ENCODE measurements around the gene UMODL1. TPM values are rescaled to one million over a fixed set of nuclear protein-coding genes. Genes with fewer than 3 reads are reported as not detected.
A peak's percentile ranks its signal among the peaks of the same experiment; 100 is the strongest.

UMODL1 gene
- total RNA-seq, 2 experiments from 2014 or later = 0.42 to 0.49 TPM

DNA sequence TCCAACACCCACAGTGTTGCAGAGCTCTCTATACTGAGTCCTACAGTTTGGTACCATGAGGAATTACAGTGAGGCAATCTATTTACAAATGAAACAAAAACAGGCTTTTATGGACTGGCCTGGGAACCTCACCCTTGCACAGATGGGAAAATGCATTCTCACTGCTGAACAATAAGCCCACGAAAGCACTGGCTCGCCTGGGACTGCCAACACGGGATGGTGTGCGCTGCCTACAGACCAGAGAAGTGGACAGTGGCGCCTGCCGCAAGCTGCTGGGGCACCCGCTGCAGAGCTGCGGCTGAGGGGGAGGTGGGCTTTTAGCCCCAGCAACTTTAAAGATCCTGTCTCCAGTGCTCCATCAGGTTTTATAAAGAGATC is 119.4 kb downstream of the UMODL1 start:
- intact Hi-C loops (cut with DNase I, micrococcal nuclease) = no loop called here
- peaks cover 6% of the 10 kb centered on the region for H3K9me3 Mint-ChIP-seq
- no peak overlapping the region for H3K4me3 ChIP-seq (ENCODE audit: low read length)
- peak overlapping the region; percentile 82 for H3K27ac Mint-ChIP-seq
- CTCF ChIA-PET = interaction anchor here (1.8 to 2.8 kb wide), 2 partner anchors 43 to 45 kb away, joined by 6 to 9 read pairs; no protein-coding TSS in a partner anchor
- TF ChIP-seq, protein P1, sequence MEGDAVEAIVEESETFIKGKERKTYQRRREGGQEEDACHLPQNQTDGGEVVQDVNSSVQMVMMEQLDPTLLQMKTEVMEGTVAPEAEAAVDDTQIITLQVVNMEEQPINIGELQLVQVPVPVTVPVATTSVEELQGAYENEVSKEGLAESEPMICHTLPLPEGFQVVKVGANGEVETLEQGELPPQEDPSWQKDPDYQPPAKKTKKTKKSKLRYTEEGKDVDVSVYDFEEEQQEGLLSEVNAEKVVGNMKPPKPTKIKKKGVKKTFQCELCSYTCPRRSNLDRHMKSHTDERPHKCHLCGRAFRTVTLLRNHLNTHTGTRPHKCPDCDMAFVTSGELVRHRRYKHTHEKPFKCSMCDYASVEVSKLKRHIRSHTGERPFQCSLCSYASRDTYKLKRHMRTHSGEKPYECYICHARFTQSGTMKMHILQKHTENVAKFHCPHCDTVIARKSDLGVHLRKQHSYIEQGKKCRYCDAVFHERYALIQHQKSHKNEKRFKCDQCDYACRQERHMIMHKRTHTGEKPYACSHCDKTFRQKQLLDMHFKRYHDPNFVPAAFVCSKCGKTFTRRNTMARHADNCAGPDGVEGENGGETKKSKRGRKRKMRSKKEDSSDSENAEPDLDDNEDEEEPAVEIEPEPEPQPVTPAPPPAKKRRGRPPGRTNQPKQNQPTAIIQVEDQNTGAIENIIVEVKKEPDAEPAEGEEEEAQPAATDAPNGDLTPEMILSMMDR (IDR thresholded peaks at IDR 0.05) = no peak
- no peaks in the 10 kb centered on the region for H3K36me3 Mint-ChIP-seq (ENCODE audit: low read depth)
- peaks cover 0 to 3% of the 10 kb centered on the region in 2 experiments for H3K9me3 ChIP-seq (ENCODE audit: control insufficient read depth in 1 of 2, insufficient read depth in 1 of 2, low read length in 2 of 2)
- H3K4me1 Mint-ChIP-seq (ENCODE audit: low read depth) = peaks cover 82% of the 10 kb centered on the region
- DNase-seq (no peak), ATAC-seq (ENCODE audit: poor library complexity) (no peak)
- no peaks in the 10 kb centered on the region for H3K27me3 ChIP-seq (ENCODE audit: control insufficient read depth in 1 of 2, insufficient read depth in 2 of 2, low read length in 2 of 2)
- peaks cover 83% of the 10 kb centered on the region for H3K4me1 ChIP-seq (ENCODE audit: insufficient read depth, low read length)
- H3K36me3 ChIP-seq (ENCODE audit: insufficient read depth, low read length) = no peaks in the 10 kb centered on the region
- no peak overlapping the region for H3K4me3 Mint-ChIP-seq
- no peak overlapping the region for H3K27ac ChIP-seq (ENCODE audit: low read depth in 1 of 2, low read length in 2 of 2)
- H3K27me3 Mint-ChIP-seq = no peaks in the 10 kb centered on the region
- POLR2A ChIA-PET = interaction anchor here (0.9 to 3.3 kb wide), 3 partner anchors 11 to 234 kb away, joined by 3 to 32 read pairs (median 3); partner anchors contain the start of gene ABCG1

DNA sequence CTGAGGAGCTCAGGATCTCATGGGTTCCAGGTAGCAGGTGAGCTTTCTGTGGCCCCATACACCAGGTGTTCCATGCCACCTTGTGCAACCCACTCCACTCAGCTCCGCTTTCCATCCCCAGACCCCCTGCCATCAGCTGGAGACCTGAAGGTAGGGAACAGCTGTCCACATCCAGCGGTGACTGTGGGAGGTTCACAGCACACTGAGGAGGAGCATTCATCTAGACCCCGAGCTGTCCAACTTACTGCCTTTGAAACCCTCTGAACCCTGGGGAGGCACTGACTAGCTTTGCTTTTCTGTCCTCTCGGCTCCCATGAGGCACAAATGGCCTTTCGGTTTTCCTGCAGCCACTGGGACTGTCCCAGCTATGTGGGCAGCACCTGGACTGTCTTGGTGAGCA is 119.9 kb downstream of the UMODL1 start:
- ATAC-seq (ENCODE audit: poor library complexity) (no peak), DNase-seq (no peak)
- no peaks in the 10 kb centered on the region for H3K27me3 Mint-ChIP-seq
- ChIA-PET POLR2A (interaction anchor here (3.3 kb wide), 1 partner anchor 29 kb away, joined by 32 read pairs; the partner anchor contains the start of gene ABCG1), CTCF (interaction anchor here (1.8 to 2.8 kb wide), 2 partner anchors 43 to 46 kb away, joined by 6 to 9 read pairs; no protein-coding TSS in a partner anchor)
- H3K27ac Mint-ChIP-seq = peak overlapping the region; percentile 56
- H3K4me3 Mint-ChIP-seq = no peak overlapping the region
- Histone ChIP-seq H3K36me3 (ENCODE audit: insufficient read depth, low read length) (no peaks in the 10 kb centered on the region), H3K4me1 (ENCODE audit: insufficient read depth, low read length) (peaks cover 79% of the 10 kb centered on the region), H3K27ac (ENCODE audit: low read depth in 1 of 2, low read length in 2 of 2) (no peak overlapping the region), H3K4me3 (ENCODE audit: low read length) (no peak overlapping the region), H3K27me3 (ENCODE audit: control insufficient read depth in 1 of 2, insufficient read depth in 2 of 2, low read length in 2 of 2) (no peaks in the 10 kb centered on the region), H3K9me3 (ENCODE audit: control insufficient read depth in 1 of 2, insufficient read depth in 1 of 2, low read length in 2 of 2) (peaks cover 0 to 3% of the 10 kb centered on the region in 2 experiments)
- no peaks in the 10 kb centered on the region for H3K36me3 Mint-ChIP-seq (ENCODE audit: low read depth)
- peaks cover 81% of the 10 kb centered on the region for H3K4me1 Mint-ChIP-seq (ENCODE audit: low read depth)
- TF ChIP-seq, protein P1 (IDR thresholded peaks at IDR 0.05) = no peak
- intact Hi-C loops (cut with DNase I, micrococcal nuclease) = no loop called here
- peaks cover 2% of the 10 kb centered on the region for H3K9me3 Mint-ChIP-seq

DNA sequence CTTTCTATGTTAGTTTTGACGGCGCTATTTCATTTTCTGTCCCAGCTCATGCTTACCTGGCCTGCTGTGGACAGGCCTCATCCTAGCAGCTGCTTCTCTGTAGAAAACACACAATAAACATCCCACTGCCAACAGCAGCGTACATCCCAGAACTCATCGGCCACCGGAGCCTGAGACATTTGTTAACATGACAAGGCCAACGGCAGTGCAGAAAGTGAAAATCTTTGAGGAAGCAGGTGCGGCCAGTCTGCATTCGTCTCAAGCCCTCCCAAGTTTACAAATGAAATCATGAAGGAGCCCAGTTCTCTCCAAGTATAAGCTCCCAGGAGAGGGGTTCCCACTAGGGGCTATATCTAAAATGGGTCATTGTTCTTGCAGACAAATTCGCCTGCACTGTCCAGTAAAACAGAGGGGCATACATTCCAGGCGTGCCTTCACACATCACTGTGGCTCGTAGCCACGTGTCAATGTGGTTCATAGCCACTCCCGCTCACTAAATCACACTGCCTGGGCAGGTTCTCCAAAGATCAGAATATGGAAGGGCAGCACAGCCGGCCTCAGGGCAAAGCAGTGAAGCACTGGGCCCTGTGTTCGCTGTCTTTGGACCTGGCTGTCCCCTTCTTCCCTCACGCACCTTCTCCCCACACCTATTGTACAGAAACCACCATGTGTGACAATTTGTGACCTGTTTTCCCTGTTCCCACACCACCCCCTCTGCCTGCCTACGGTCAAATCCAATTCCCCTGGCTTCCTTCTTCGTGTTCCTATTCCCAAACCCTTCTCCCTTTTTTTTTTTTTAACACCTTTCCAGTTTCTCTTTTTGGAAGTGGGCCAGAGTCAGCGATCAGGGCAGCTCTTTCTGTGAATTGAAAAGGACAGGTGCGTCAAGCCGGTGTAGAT is 120.8 kb downstream of the UMODL1 start:
- ChIA-PET CTCF (interaction anchor here (1.8 to 2.8 kb wide), 2 partner anchors 42 to 47 kb away, joined by 7 to 9 read pairs; no protein-coding TSS in a partner anchor), POLR2A (interaction anchor here (1.6 kb wide), 1 partner anchor 28 kb away, joined by 9 read pairs; no protein-coding TSS in a partner anchor)
- Mint-ChIP-seq H3K36me3 (ENCODE audit: low read depth) (no peaks in the 10 kb centered on the region), H3K27me3 (no peaks in the 10 kb centered on the region), H3K4me1 (ENCODE audit: low read depth) (peaks cover 76% of the 10 kb centered on the region), H3K27ac (peak overlapping the region; percentile 56), H3K4me3 (no peak overlapping the region), H3K9me3 (no peaks in the 10 kb centered on the region)
- ATAC-seq (ENCODE audit: poor library complexity) = no peak
- Histone ChIP-seq H3K36me3 (ENCODE audit: insufficient read depth, low read length) (no peaks in the 10 kb centered on the region), H3K4me1 (ENCODE audit: insufficient read depth, low read length) (peaks cover 70% of the 10 kb centered on the region), H3K27ac (ENCODE audit: low read depth in 1 of 2, low read length in 2 of 2) (no peak overlapping the region), H3K27me3 (ENCODE audit: control insufficient read depth in 1 of 2, insufficient read depth in 2 of 2, low read length in 2 of 2) (no peaks in the 10 kb centered on the region), H3K9me3 (ENCODE audit: control insufficient read depth in 1 of 2, insufficient read depth in 1 of 2, low read length in 2 of 2) (peaks cover 0 to 1% of the 10 kb centered on the region in 2 experiments), H3K4me3 (ENCODE audit: low read length) (no peak overlapping the region)
- TF ChIP-seq, protein P1 (IDR thresholded peaks at IDR 0.05) = no peak
- peak in 1 of 14 experiments; percentile 27 for DNase-seq
- intact Hi-C loops (cut with DNase I, micrococcal nuclease) = no loop called here

Other genes starting within 250 kb of the UMODL1 start
- 10 to 100 TPM; 10.4 to 12.0 TPM for gene PRDM15, start 192.0 kb upstream of the UMODL1 start, total RNA-seq
- 1 to 10 TPM; 8.2 to 8.8 TPM for gene C2CD2, start 117.3 kb upstream of the UMODL1 start, total RNA-seq
- gene ZBTB21, start 61.0 kb upstream of the UMODL1 start, total RNA-seq = 100 to 1,000 TPM; 132 to 139 TPM
- gene ABCG1, start 147.8 kb downstream of the UMODL1 start, total RNA-seq = 100 to 1,000 TPM; 109 to 116 TPM
- gene TFF3, start 244.1 kb downstream of the UMODL1 start, total RNA-seq = not detected

Measured in CD4-positive, alpha-beta T cell (primary cell).